ENCODE results near the gene CLPSL1.

- TF ChIP-seq POLR2A (IDR thresholded peaks at IDR 0.05; ENCODE audit: low read depth, low read length), result no peak
- TF ChIP-seq POLR2AphosphoS5 (IDR thresholded peaks at IDR 0.05; ENCODE audit: low read depth, low read length), result no peak
- TF ChIP-seq TAF1 (IDR thresholded peaks at IDR 0.05; ENCODE audit: borderline replicate concordance, low read depth, low read length), result no peak
Observed at GRCh38 chr6:35833536-35833935, 52.7 kb downstream of the CLPSL1 start.

All from GM12892 (cell line).